ENCODE results near the gene TRH.

The TRH gene, protein sequence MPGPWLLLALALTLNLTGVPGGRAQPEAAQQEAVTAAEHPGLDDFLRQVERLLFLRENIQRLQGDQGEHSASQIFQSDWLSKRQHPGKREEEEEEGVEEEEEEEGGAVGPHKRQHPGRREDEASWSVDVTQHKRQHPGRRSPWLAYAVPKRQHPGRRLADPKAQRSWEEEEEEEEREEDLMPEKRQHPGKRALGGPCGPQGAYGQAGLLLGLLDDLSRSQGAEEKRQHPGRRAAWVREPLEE

DNA sequence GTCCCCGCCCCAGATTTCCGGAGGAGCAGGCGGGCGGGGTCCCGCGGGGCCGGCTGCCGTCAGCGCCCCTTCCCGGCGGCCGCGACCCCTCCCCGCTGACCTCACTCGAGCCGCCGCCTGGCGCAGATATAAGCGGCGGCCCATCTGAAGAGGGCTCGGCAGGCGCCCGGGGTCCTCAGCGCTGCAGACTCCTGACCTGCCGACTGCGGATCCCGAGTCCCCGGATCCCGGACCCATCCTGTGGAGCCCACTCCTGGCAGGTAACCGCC lies at the start of gene TRH:
TSS of gene TRH (plus strand) at position 157 of the 269 bp plus-strand sequence. CDS start 1,097 bp downstream, outside the sequence.
- no peak for DNase-seq

DNA sequence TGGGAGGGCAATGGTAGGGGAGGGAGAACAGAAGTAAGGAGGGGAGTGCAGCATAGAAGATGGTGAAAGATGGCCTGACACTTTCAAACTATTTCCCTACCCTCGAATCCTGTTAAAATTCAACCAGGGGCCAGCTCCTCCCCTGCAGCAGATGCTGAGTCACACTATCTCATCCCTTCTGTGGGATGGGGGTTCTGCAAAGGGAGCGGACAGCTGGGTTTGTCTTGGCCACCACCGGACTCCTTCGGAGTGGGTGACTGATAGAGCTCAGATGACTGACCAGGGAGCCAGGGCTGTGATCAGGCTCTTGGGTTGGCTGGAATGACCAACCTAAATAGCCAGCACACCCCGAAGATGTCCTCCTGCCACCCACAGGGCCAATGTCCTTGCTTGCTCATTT lies 47.4 kb upstream of the TRH start:
- DNase-seq = no peak

- no peak for DNase-seq
Observed at GRCh38 chr3:129929383-129929782, 45.1 kb upstream of the TRH start.

- no peak for DNase-seq
Observed at GRCh38 chr3:129933471-129933870, 41.0 kb upstream of the TRH start.

DNA sequence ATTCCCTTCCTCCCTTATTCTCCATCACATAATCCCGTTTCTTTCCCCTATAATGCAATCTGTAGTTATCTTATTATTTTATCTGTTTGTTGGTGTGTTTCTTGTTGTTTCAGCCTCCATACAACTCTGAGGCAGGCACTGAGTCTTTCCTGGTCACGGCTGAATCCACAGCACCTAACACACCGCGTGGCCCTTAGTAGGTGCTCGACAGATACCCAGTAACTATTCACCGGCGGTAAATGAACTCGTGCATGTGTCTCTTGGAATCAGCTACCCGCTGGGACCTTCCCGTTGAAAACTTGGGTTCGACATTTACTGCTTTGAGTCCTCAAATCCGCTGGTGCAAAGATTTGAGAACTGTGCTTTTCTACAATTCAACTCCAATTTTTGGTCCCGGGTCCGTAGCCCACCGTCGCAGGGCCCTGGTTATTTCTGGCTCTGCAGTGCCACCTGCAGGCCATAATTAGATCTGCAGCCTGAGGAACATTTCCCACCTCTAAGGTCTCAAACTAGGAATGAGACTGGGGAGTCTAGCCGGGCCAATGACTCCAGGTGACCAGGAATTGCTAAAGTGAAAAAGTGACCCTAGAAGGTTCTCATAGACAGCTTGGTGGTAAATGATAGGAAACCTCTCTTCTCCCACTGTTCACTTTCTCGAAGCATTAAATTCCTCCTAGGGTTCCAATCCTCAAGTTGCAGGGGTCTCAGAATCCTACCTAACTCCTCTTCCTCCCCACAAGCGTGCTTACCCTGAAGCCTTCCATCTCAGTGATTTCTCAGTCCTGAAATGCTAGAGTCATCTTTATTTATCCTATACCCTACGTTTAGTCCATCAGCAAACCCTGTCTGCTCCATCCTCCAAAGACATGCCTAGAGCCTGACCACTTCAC lies 40.0 kb upstream of the TRH start:
- DNase-seq = peak; percentile 69

DNA sequence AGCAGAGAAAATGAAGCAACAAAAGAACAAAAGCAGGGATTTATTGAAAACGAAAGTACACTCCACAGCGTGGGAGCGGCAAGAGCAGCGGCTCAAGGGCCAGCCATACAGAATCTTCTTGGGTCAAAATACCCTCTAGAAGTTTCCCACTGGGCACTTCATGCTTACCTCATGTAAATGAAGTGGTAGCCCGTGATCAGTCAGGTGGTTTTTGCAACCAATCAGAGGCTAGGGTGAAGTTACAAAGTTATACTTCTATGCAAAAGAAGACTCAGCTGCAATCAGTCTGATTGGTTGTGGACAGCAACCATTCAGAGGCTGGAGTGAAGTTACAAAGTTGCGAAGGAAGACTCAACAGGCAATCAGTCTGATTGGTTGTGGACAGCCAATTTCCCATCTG lies 37.8 kb upstream of the TRH start:
- no peak for DNase-seq

- DNase-seq = no peak
Observed at GRCh38 chr3:129937717-129938116, 36.8 kb upstream of the TRH start.

DNA sequence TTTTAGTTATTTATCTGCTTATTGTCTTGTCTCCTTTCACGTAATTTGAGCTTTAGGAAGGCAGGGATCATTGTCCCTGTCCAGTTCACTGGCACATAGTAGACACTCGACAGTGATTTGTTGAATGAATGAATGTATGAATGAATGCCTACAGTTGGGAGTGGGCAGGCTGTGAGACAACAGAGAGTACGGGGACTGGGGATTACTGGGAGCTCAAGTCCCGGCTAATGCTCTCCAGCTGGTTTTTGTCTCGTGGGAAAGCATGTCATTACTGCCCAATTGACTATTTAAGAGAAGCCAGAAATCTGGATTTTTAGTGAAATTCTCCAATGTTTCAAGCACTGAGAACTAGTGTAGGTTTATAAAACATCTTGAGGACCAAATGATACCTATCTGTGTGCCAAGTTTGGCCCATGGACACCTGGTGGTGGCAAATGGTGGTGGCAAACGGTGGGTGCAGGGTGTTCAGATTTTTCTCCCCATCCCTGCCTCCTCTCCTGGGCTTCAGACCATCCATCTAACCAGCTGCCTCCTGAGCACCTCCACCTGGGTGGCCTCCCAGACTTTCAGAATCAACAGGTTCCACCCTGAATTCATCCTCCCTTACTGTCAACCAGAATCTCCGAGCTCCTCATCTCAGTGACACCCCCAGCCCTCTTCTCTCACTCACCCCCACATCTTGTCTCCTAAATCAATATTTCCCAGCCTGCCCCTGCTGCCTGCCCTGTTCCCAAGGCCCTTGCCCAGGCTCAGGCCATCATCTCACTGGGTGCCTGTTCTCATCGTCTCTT lies 36.2 kb upstream of the TRH start:
- DNase-seq = peak; percentile 73

DNA sequence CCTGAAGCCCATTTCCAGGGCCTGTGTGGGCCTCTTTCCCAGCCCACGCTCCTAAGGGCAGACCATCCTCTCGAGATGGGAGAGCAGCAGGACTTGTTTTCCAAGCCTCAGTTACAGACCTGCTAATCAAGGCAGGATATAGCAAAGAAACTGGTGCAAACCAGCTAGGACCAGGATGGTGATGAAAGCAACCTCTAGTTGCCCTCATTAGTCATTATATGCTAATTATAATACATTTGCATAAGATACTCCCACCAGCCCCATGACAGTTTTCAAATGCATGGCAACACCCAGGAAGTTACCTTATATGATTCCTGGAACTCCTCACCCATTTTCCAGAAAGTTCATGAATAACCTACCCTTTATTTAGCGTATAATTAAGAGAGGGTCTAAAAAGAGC lies 34.4 kb upstream of the TRH start:
- no peak for DNase-seq

DNA sequence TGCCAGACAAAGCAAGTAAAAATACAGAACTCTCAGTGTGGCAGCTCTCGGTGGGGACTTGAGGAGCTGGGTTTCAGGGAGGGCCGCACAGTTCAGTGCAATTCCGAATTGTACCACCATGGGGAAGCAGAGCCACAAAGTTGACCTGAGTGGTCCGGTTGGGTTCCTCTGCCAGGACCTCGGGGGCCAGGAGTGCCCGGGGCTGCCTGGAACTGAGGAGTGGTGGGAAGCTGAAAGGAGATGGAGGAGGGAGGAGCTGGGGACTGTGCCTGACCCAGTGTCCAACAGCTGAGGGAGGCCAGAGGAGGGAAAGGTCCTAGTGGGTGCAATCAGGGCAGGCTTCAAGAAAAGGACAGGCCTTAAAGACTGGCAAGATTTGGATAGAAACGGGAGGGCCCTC lies 32.2 kb upstream of the TRH start:
- DNase-seq = peak; percentile 86

- no peak for DNase-seq
Observed at GRCh38 chr3:129943020-129943419, 31.5 kb upstream of the TRH start.

- DNase-seq = no peak
Observed at GRCh38 chr3:129944709-129945108, 29.8 kb upstream of the TRH start.

- no peak for DNase-seq
Observed at GRCh38 chr3:129947538-129948240, 26.8 kb upstream of the TRH start.

GRCh38 chr3:129950318-129951046 lies 24.0 kb upstream of the TRH start:
- no peak for DNase-seq

DNA sequence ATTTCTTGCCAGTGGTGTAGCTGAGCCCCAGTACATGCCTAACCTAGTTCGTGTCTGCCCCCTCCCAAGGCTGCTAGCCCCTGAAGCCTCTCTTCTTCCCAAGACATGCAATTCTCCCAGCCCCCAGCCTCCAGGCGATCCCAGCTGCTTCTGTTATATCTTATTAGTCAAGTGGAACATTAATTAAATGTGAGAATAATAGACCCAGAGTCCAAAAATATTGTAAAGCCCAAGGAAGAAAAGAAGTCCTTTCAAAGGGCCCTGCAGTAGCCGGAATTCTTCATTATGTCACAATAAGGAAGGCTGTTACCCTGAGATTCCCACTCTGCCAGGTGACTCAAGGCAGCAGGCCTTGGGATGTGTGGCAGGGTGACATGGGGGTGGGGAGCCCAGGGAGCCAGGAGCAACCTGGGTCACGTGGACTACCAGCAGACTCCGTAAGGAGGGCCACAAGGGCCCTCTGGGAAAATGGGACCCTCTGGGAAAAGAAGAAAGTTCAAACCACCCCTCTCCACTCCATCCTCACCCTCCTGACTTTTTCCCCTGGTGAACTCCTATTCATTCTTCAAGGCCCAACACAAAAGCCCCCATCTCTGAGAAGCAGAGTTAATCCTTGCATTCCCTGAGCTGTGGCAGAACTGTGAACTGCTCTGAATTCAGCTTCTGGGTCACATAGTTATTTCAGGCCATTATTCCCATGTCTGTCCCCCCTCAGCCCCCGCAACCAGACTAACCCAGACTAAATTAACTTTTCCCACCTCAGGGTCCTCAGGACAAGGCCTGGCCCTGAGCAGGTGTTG lies 21.8 kb upstream of the TRH start:
- no peak for DNase-seq

- DNase-seq = peak; percentile 73
Observed at GRCh38 chr3:129953621-129954020, 20.9 kb upstream of the TRH start.

DNA sequence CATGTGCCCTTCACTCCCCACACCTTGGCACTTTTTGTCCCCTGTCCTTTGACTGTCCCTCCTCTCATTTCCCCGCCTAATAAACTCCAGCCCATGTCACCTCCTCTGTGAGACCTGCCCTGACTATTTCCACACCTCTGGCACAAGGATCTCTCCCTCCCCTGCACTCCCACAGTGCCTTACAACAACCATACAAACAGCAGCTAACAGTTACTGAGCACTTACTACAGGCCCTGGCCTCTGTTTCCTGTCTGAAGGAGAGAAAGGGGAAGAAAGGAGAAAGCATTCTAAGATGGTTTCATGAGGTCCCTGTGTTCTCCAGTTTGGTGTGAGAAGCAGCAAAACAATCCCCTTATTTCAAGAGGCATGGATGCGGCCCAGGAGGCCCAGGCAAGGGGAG lies 20.0 kb upstream of the TRH start:
- no peak for DNase-seq

DNA sequence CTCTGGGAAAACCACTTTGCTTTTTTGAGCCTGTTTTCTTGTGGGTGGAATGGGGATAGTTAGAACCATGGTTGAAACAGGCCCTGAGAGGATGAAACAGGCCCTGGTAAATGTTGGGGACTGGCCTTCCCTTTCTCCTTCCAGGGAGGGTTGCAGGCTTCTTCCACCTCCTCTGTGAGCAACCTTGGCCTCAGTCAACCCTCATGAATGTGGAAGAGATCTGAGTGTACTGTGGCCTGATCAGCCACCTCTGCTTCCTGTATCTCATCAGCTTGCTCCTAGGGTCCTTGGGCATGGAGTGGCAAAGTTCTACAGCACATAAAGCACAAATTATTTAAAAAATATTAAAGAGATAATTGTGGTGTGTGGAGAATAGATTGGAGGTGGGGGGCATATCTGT lies 17.6 kb upstream of the TRH start:
- no peak for DNase-seq

GRCh38 chr3:129958755-129959154 lies 15.8 kb upstream of the TRH start:
- no peak for DNase-seq

- DNase-seq = peak; percentile 44
Observed at GRCh38 chr3:129961141-129961541, 13.4 kb upstream of the TRH start.

DNA sequence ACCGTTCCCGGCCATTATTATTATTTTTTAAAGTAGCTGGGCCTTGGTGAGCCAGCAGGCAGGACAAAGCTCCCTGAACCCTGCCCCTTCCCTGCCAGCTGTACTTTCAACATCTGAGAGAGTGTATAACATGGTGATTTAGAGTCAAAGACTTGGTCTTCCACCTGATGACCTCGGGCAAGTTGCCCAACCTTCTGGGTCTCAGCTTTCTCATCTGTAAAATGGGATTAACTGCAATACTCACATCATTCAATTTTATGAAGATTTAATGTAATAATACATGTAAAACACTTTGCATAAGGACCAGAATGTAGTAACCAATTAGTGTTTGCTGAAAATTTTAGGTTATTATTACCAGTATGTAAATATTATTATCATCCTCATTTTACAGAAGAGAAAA lies 11.9 kb upstream of the TRH start:
- DNase-seq = no peak

DNA sequence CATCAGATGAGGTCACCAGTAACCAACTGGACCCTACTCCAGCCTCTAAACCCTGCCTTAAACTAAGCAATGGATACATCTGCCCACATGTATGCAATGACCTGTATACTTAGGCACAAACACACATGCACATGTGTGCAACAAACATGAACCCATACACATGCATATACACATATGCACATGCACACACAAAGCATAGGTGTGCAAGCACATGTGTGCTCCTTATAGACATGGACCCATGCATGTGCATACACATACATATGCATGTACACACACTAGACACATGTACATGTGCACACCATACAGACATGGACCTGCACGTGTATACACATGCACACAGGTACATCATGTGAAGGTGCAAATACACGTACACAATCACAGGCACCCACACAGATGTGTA lies 8.6 kb upstream of the TRH start:
- no peak for DNase-seq

Data from NCI-H82 (cell line).